COLO829 (cell line): ENCODE data around the gene GGA2.
A peak's percentile ranks its signal among the peaks of the same experiment; 100 is the strongest.
"Not testable (repeated sequence)": the region's sequence is repeated elsewhere in the genome, so short reads cannot be mapped to it uniquely, and the experiment has no call there.

Source experiments
- DNase-seq: peaks from one replicate; pipeline ENCODE4 v3.0.0; 2012; ENCODE audit warnings: low spot score

GGA2 gene

DNA sequence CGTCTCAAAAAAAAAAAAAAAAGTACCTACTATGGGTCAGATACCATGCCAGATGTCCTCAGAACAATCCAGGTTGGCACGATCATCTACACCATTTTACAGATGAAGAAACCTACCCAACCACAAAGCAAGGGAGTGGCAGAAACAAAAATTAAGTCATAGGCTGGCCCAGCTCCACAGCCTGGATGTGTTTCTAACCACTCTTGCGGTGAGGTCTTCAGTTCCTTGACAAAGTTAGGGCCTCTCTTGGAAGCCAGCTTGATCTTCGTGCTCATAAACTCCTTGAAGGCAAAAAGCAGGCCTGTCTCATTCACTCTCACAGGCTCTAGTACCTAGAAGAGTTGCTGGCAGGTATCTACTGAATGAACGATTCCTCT, 6.2 kb downstream of the GGA2 start:
- no peak for DNase-seq

DNA sequence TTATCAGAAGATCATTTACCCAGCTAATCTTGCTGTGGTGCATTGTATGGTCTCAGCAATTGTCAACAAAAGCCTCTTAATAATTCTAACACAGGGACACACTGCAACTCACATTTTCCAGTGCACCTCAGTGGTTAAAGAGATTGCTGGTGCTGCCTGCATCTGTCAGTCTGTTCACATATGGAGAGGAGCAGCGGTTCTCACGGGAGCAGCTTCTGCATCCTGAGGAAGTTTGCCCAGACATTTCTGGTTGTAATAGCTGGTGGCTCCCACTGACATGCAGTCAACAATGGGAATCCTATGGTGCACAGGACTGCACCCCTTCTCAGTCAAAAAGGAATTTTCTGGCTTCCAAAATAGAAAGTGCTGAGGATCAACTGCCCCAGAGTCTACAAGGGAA, 7.8 kb downstream of the GGA2 start:
- no peak for DNase-seq

DNA sequence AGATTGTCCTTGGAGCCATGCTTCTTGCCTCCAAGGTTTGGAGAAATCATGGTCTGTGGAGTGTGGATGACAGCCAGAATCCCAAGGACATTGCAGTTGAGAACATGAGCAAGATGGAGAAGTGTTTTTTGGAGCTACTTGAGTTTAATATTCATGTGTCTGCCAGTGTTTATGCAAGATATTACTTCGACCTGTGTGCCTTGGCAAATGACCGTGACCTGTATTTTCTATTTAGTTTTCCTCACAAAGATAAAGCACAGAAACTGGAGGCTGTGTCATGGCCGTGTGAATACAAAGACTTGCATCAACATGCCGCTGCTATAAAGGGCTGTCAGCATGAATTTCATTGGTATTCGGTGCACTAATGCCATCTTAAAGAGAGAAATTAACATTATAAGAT, 9.0 kb downstream of the GGA2 start:
- no peak for DNase-seq

DNA sequence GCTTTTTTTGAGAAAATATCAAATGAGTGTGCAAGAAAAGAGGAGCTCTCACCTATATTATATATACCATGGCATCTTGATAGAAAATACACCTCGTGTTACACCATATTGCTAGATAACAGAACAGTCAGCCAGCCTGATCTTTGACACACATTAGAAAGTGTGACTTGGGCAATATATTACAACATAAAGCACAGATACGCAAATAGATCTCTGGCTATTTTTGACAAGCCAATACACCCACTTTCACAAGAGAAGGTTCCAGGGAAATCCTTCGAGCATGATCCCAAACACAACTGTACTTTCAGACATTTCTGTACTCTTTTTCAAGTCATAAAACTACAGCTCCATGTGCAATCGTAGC, 9.4 kb downstream of the GGA2 start:
- no peak for DNase-seq

DNA sequence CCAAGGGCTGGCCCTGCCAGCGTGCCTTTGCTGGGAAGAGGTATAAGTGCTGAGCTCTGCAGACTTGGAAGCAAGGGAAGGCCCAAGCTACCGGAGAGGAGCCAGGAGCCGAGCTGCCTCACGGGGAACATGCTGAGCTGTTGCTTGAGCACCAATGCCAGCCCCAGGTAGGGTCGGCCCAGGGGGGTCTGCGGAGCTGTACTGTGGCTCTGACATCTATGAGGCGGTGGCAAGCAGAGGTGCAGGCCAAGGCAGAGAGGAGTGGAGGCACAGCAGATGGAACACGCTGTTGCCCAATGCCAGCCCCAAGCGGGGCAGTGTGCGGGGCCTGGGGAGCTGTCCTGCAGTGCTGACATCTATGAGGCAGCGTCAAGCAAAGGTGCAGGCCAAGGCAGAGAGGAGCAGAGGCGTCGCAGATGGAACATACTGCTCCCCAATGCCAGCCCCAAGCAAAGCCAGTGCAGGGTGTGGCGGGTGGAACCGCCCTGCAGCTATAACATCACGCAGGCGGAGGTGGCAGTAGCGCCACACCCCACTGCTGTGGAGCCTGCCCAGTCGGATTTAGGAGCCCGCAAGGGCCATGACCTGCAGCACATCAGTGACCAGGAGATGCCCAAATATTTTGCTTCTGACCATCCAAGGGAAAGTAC, 10.0 kb downstream of the GGA2 start:
- no peak for DNase-seq

DNA sequence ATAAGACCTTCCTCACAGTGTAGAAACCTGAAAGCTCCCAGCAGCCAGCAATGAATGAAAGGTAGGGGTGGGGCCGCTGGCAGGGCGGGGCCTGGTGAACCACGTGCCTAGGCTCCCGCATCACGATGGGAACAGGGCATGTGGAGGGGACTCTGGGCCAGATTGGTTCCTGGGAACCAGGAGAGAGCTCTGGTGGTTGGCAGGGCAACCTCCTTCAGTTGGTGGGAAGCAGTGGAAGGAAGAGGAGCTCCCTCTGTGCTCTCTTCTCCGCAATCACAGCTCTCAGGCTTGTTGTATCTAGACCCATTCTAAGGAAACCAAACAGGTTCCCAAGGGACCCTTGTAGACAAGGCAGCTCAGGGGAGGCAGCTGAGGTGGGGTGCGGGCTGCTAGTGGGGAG, 10.5 kb downstream of the GGA2 start:
- no peak for DNase-seq

DNA sequence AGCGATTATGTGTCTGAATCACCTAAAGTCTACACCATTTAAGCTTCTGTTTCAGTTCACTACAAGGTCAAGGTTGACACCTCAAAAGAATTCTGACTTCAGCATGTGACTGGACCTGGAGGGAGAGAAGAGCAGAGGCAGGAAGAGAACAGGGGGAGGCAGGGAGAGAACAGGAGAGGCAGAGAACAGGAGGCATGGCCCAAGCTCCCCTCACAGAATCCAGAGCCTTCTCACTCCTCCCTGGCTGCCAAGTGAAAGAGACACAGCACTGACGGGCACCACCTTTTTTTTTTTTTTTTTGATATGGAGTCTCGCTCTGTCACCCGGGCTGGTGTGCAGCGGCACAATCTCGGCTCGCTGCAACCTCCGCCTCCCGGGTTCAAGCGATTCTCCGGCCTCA, 11.4 kb downstream of the GGA2 start:
- DNase-seq: no peak

DNA sequence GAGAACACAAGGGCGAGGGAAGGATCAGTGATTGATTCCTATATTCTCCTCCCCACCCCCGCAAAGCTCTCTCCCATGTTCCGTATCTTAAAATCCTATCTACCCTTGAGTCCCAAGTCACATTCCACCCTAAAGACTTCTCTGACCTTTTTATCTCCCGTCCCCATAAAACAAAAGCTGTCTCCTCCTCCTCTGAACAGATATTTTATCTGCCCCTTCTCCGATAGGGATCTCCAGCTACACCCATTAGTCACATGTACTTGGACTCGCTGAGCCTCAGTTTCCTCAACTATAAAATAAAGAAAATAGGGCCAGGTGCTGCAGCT, 12.8 kb downstream of the GGA2 start:
- no peak for DNase-seq

DNA sequence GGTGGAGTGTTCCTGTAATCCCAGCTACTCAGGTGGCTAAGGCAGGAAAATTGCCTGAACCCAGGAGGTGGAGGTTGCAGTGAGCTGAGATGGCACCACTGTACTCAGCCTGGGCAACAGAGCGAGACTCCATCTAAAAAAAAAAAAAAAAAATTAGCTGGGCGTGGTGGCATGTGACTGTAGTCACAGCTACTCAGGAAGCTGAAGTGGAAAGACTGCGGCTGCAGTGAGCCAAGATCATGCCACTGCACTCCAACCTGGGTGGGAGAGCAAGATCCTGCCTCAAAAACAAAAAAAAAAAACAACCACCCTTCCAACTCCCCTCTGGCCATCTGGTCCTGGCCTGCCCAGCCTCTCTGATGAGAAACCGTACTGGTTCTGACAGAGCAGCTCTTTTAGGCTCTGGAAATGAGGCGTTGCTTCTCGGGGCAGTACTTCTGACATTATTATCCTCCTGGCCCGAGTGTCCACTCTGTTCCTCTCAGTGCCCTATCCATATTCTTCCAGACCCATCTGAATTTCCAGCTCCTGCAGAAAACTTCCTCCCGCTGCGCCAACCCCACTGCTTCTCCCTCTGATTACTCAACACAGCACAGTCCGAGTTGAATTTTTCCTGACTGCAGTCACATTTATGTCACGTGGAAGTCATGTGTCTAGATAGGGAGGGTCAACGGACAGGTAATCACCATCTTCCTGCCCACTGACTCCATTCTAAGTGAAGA, 13.3 kb downstream of the GGA2 start:
- peak; percentile 88 for DNase-seq

DNA sequence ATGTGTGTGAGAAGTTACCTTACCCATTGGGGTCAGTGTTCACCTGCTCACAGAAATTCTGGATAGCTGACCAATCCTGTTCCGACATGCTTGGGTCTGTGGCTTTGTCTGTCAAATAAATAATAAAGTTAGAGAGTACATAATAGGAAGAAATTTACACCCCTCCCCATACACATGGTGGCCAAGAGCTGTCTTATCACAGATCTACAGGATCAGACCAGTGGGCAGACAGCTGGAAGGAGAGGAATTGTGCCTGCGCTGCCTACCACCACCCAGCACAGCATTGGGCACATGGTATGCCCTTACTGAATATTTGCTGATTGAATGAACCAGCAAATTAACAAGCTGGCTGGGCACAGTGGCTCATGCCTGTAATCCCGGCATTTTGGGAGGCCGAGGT, 14.6 kb downstream of the GGA2 start:
- no peak for DNase-seq

DNA sequence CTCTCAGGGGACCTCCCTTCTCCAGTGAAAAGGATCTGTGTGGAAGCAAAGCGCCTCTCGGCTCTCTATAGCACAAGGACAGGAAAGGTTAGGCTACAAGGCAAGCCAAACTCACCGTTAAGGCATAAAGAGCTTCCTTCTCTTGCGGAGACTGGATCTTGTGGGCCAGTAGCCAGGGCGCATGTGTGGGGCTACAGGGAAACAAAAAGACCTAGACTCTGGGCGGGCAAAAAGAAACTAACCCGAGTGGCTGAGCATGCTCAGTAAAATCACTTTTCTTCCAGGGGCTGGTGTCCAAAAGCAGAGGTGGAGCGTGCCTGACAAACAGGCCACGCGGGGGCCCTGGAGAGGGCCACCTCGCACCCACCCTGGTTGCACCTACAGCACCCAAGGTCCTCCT, 16.1 kb downstream of the GGA2 start:
- no peak for DNase-seq

DNA sequence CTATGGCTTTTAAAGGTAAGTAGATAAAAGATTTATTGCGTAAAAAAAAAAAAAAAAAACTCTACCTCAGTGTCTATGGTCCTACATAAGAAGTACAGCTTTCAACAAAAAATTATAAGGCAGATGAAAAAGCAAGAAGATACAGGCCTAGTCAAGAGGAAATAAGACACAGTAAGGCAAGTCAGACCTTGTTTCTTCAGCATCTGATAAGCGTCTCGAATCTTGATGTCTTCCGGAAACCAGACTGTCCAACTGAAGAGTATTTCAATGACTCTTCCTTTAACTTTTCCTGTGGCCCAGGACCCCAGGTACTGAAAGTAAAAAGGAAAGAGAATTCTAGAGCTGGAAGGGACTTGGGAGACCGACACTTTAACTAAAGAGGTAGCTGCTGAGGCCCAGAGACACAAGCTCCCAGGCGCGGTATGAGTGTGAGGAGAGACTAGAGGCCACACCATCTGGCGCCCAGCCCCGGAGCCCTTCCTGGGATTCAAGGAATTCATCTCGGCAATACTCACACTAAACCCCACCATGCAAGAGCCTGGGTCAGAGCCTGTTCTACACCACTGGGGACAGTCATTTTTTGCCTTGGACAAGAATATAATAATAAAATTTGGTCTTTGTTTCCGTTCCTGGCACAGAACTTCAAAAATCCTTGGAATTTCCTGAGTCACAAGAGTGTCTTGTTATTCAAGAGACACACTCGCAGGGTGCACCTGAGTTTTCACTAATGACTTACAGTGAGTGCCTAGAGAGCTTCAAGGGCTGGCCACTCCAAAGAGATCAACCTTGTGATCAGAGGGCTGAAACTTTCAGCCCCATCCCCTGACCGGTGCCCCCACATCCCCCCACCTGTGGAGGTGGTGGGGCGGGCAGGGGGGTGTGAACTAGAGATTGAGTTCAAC, 18.6 kb downstream of the GGA2 start:
- DNase-seq: no peak

DNA sequence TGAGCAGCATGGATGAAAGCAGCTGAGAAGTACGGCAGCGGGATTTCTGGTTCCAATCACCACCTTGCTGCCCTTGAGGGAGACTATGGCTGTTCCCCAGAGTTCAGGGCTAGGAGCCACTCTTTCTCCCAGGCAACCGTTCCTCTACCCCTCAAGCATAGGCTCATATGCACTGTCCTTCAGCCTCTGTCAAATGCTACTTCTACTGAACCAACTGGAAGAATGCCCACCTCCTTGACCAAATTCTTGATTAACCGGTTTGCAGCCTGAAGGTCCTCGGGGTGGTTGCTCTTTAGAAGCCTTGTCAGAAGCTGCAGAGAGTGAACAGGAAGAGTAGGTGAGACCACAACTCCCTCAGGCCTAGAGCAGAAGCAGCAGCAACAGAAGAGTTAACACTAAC, 23.8 kb downstream of the GGA2 start:
- no peak for DNase-seq

DNA sequence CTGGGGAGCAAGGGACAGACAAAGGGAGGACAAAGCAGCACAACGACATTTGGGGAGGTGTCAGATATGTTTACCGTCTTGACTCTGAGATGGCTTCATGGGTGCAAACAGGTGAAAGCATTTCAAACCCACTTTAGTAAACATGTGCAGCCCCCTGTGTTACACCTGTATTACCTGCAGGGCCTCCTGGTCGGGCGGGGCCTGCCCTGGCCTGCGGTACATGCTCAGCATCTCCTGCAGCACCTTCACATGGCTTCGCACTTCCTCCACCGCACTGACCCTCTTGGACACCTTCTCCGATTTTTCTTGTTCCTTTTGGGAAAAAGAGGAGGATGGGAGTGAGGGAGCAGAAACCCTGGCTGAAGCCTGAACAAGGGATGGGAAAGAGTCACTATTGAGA, 24.5 kb downstream of the GGA2 start:
- no peak for DNase-seq

DNA sequence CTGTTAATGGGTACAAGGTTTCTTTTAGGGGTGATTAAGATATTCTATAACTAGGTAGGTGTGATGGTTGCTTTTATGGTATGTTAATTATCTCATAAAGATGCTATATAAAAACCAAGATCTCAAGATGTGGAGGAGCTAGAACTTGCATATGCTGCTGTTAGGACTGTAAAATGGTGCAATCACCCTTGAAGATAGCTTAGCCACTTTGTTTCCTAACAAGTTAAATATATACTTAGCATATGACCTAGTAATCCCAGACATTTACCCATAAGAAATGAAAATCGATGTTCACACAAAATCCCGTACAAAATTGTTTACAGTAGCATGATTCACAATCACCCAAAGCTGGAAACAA, 25.1 kb downstream of the GGA2 start:
- DNase-seq: no peak

DNA sequence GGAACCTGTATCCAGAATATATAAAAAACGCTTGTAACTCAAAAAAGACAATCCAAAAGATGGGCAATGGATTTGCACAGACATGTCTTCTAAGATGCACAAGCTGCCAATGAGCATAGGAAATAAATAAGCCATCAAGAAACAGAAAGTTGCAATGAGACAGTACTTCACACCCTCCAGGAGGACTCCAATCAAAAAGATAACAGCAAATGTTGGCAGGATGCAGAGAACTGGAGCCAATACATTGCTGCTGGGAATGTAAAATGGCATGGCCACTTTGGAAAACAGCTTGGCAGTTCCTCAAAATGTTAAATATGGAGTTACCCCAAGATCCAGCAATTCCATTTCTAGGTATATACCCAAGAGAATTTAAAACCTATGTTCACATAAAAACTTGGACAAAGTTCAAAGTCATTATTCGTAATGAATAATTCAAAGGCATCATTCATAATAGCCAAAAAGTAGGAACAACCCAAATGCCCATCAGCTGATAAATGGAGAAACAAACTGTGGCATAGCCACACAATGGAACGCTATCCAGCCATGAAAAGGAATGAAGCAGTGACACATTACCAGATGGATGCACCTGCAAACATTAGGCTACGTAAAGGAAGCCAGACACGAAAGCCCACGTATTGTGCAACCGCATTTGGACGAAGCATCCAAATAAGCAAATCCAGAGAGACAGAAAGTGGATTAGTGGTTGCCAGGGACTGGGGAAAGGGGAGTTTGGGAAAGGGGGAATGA, 25.6 kb downstream of the GGA2 start:
- DNase-seq: no peak

DNA sequence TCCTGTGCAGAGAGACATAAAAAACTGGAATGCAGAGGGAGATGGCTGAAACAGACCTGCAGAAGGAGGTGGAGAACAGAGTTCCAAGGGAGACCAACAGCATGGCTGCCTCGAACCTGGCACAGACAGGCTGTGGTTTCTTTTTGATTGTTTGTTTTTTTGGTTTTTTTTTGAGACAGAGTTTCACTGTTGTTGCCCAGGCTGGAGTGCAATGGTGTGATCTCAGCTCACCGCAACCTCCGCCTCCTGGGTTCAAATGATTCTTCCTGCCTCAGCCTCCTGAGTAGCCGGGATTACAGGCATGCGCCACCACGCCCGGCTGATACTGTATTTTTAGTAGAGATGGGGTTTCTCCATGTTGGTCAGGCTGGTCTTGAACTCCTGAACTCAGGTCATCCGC, 26.8 kb downstream of the GGA2 start:
- not testable (repeated sequence) for DNase-seq

DNA sequence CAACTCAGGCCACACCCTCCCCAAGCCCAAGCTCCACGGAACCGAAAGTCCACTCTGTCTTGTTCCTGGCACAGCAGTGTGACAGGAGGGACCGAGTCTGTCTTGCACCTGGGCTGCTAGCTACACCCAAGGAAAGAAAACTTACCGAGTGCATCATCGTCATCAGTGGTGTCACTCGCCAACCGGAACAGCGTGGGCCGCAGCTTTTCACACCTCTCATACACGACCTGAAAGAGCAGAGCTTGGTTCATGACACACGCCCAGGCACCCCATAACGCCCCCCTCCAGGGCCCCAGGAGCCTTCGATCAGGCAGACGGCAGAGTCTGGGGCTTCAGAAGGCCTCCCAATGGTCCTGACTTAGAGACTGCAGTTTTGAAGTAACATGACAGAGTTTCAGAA, 27.5 kb downstream of the GGA2 start:
- DNase-seq: no peak

DNA sequence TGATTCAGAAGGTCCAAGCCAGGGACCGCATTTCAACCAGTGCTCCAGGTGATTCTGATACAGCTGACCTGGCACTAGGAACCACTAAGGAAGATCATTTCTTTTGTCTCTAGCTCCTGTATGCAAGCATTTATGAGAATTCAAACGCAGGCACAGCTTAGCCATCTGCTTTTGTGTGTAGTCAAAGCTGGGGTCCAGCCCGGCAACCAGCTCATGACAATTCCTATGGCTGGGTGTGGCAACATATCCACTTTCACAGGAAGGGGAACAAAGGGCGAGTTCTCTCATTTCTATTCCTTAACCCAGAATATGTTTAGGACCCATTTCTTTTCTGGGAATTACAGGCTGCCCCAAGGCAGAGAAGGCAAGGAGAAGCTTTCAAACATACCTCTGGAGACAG, 30.0 kb downstream of the GGA2 start:
- no peak for DNase-seq

DNA sequence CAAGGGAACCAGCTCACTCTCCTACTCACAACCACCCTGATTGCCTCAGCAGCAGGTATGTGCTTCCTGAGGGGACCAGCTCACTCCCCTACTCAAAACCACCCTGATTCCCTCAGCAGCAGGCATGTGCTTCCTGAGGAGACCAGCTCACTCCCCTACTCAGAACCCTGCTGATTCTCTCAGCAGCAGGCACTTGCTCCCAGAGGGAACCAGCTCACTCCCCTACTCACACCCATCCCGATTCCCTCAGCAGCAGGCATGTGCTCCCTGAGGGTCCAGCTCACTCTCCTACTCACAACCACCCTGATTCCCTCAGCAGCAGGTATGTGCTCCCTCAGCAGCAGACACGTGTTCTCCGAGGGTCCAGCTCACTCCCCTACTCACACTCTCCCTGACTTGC, 31.2 kb downstream of the GGA2 start:
- no peak for DNase-seq

DNA sequence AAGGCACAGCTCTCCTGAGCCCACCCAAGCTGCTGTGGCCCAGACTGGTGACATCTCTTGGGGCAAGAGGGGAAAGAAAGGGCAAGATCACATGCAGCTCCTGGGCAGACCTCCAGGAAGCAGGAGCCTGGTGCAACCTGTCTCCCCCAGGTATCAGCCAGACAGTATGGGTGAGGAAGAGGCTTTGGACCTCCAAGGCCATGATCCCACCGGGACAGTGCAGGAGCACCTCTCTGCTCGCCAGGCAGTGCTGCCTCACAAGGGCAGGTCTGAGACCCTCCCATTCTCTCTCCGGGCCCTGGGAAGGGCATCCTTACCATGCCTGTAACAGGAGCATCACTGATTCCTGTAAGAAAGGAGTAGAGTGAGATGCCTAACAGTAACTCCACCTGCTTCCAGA, 31.7 kb downstream of the GGA2 start:
- no peak for DNase-seq

DNA sequence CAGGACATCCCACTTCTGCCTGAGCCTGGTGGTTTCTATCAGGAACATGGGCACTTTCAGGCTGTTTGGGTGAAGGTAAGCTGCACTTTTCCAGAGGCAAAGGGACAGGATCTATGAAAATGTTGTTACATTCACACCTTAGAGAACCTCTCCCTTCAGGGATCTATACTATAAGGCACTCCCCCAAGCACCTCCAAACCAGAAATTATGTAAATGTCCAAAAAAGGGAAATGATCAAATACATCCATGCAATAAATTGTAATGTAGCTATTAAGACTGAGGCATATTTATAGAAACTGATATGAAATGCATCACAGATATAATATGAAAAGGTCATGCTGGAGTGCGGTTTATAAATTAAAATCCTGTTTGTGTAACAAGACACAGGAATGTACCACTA, 34.0 kb downstream of the GGA2 start:
- DNase-seq: no peak

DNA sequence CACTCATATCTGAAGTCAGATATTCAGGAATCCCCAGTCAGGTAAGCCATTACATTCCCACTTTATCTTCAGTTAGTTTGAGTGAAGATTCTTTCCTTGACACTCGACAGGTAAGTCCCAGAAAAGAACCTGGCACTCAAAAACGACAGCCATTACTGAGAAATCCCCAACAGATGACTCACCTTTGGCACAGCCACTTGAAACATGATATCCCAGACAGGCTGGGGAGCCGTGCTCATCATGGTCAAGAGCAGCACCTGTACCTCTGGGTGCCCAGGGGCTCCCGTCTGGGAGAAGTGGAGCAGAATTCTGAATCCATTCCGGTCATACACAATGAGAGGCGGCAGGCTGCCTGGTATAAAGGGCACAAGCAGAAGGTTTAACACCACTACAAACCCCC, 40.5 kb downstream of the GGA2 start:
- no peak for DNase-seq
